ENCODE data around the gene IRS2. TPM values are rescaled to one million over a fixed set of nuclear protein-coding genes. Genes with fewer than 3 reads are reported as not detected.

The IRS2 gene
- total and polyA plus RNA-seq, 4 donors: 2.5 to 31.2 (median 12.0) TPM

GRCh38 chr13:109760951-109761350 is 25.4 kb downstream of the IRS2 start:
- Histone ChIP-seq H3K27ac (ENCODE audit: low read depth in 1 of 2, low read length in 2 of 2) (no peak overlapping the region), H3K4me3 (ENCODE audit: low read length in 2 of 2) (no peak overlapping the region), H3K9me3 (ENCODE audit: control insufficient read depth, low read length) (no peaks in the 10 kb centered on the region), H3K36me3 (ENCODE audit: control insufficient read depth in 1 of 2, insufficient read depth in 2 of 2, low read length in 1 of 2) (peaks cover 0 to 1% of the 10 kb centered on the region in 2 donors), H3K27me3 (ENCODE audit: control insufficient read depth in 1 of 2, insufficient read depth in 2 of 2, low read length in 1 of 2) (no peaks in the 10 kb centered on the region), H3K4me1 (ENCODE audit: control insufficient read depth in 1 of 2, insufficient read depth in 2 of 2, low read length in 2 of 2) (peaks cover 1 to 4% of the 10 kb centered on the region in 2 donors)
- intact Hi-C loops (cut with DNase I): no loop called here
- no peak for ATAC-seq (ENCODE audit: low FRiP score)
- DNase-seq: no peak
- 74 to 84% methylated on average over 8 of the region's 8 CpGs for WGBS, 2 donors

DNA sequence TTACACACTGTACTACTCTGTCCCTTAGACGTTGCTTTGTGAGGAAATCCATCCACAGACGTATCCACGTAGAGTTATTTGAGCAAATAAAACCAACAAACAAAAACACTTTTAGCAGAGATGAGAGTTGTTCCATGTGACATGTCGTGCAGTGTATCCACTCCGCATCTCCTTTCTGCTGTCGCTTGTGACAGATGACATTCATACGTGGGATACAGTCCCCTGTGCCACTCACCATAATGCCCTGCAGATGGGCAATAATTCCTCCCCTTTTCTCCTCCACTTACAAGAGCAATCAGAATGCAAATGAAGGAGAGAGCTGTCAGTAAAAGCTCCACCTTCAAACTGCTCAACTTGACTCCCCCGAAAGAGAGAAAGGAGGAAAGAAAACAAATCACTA is 26.0 kb downstream of the IRS2 start:
- 88 to 89% methylated on average over 8 of the region's 8 CpGs for WGBS, 2 donors
- no peaks in the 10 kb centered on the region for H3K9me3 ChIP-seq (ENCODE audit: control insufficient read depth, low read length)
- peaks cover 1 to 4% of the 10 kb centered on the region in 2 donors for H3K4me1 ChIP-seq (ENCODE audit: control insufficient read depth in 1 of 2, insufficient read depth in 2 of 2, low read length in 2 of 2)

GRCh38 chr13:109759609-109760008 is 26.8 kb downstream of the IRS2 start:
- no peaks in the 10 kb centered on the region for H3K27me3 ChIP-seq (ENCODE audit: control insufficient read depth in 1 of 2, insufficient read depth in 2 of 2, low read length in 1 of 2)
- DNase-seq (no peak), ATAC-seq (ENCODE audit: low FRiP score) (no peak)
- intact Hi-C loops (cut with DNase I): no loop called here
- no peaks in the 10 kb centered on the region for H3K9me3 ChIP-seq (ENCODE audit: control insufficient read depth, low read length)
- 79 to 83% methylated on average over 3 of the region's 3 CpGs for WGBS, 2 donors
- H3K36me3 ChIP-seq (ENCODE audit: control insufficient read depth in 1 of 2, insufficient read depth in 2 of 2, low read length in 1 of 2): peaks cover 3 to 7% of the 10 kb centered on the region in 2 donors
- H3K4me1 ChIP-seq (ENCODE audit: control insufficient read depth in 1 of 2, insufficient read depth in 2 of 2, low read length in 2 of 2): peaks cover 1 to 4% of the 10 kb centered on the region in 2 donors
- H3K4me3 ChIP-seq (ENCODE audit: low read length in 2 of 2): no peak overlapping the region
- no peak overlapping the region for H3K27ac ChIP-seq (ENCODE audit: low read depth in 1 of 2, low read length in 2 of 2)

More for the DNA sequence above, 26.0 kb downstream of the IRS2 start:
- Histone ChIP-seq H3K36me3 (ENCODE audit: control insufficient read depth in 1 of 2, insufficient read depth in 2 of 2, low read length in 1 of 2) (peaks cover 2 to 3% of the 10 kb centered on the region in 2 donors), H3K27me3 (ENCODE audit: control insufficient read depth in 1 of 2, insufficient read depth in 2 of 2, low read length in 1 of 2) (no peaks in the 10 kb centered on the region), H3K27ac (ENCODE audit: low read depth in 1 of 2, low read length in 2 of 2) (no peak overlapping the region), H3K4me3 (ENCODE audit: low read length in 2 of 2) (no peak overlapping the region)
- ATAC-seq (ENCODE audit: low FRiP score) (no peak), DNase-seq (no peak)
- intact Hi-C loops (cut with DNase I): no loop called here

- ATAC-seq (ENCODE audit: low FRiP score) (no peak), DNase-seq (no peak)
- Histone ChIP-seq H3K27ac (ENCODE audit: low read depth in 1 of 2, low read length in 2 of 2) (no peak overlapping the region), H3K4me1 (ENCODE audit: control insufficient read depth in 1 of 2, insufficient read depth in 2 of 2, low read length in 2 of 2) (peaks cover 1 to 4% of the 10 kb centered on the region in 2 donors), H3K27me3 (ENCODE audit: control insufficient read depth in 1 of 2, insufficient read depth in 2 of 2, low read length in 1 of 2) (no peaks in the 10 kb centered on the region), H3K36me3 (ENCODE audit: control insufficient read depth in 1 of 2, insufficient read depth in 2 of 2, low read length in 1 of 2) (peaks cover 5 to 11% of the 10 kb centered on the region in 2 donors), H3K9me3 (ENCODE audit: control insufficient read depth, low read length) (no peaks in the 10 kb centered on the region), H3K4me3 (ENCODE audit: low read length in 2 of 2) (no peak overlapping the region)
- intact Hi-C loops (cut with DNase I): no loop called here
- WGBS, 2 donors: 94 to 95% methylated on average over 15 of the region's 15 CpGs
Measured at GRCh38 chr13:109758937-109759480, 27.4 kb downstream of the IRS2 start.

- peaks cover 7 to 11% of the 10 kb centered on the region in 2 donors for H3K36me3 ChIP-seq (ENCODE audit: control insufficient read depth in 1 of 2, insufficient read depth in 2 of 2, low read length in 1 of 2)
- H3K27me3 ChIP-seq (ENCODE audit: control insufficient read depth in 1 of 2, insufficient read depth in 2 of 2, low read length in 1 of 2): no peaks in the 10 kb centered on the region
- H3K27ac ChIP-seq (ENCODE audit: low read depth in 1 of 2, low read length in 2 of 2): no peak overlapping the region
- intact Hi-C loops (cut with DNase I): no loop called here
- H3K9me3 ChIP-seq (ENCODE audit: control insufficient read depth, low read length): no peaks in the 10 kb centered on the region
- DNase-seq (no peak), ATAC-seq (ENCODE audit: low FRiP score) (no peak)
- WGBS, 2 donors: 52 to 53% methylated on average over 5 of the region's 5 CpGs
- H3K4me3 ChIP-seq (ENCODE audit: low read length in 2 of 2): no peak overlapping the region
- peaks cover 1 to 4% of the 10 kb centered on the region in 2 donors for H3K4me1 ChIP-seq (ENCODE audit: control insufficient read depth in 1 of 2, insufficient read depth in 2 of 2, low read length in 2 of 2)
Measured at GRCh38 chr13:109756778-109757177, 29.6 kb downstream of the IRS2 start.

DNA sequence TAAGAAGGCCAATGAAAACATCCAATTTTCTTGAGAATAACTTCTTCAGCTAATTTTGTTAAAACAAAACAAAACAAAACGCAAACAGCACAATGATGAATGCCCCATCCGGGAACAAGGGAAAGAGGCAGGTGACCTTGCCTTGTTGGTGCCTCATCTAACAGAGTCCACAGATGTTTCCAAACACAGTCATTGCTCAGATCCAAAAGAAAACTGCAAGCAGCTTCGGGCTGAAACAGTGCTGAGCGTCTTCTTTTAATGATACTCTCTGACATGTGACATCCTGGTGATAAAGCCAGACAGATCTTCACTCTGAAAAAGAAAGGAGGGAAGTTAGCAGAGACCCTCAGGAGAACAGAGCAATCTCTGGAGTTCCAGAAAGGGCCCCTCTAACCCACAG is 30.4 kb downstream of the IRS2 start:
- intact Hi-C loops (cut with DNase I): no loop called here
- DNase-seq (no peak), ATAC-seq (ENCODE audit: low FRiP score) (no peak)
- Histone ChIP-seq H3K9me3 (ENCODE audit: control insufficient read depth, low read length) (no peaks in the 10 kb centered on the region), H3K27ac (ENCODE audit: low read depth in 1 of 2, low read length in 2 of 2) (no peak overlapping the region), H3K4me3 (ENCODE audit: low read length in 2 of 2) (no peak overlapping the region), H3K36me3 (ENCODE audit: control insufficient read depth in 1 of 2, insufficient read depth in 2 of 2, low read length in 1 of 2) (peaks cover 7 to 11% of the 10 kb centered on the region in 2 donors), H3K27me3 (ENCODE audit: control insufficient read depth in 1 of 2, insufficient read depth in 2 of 2, low read length in 1 of 2) (no peaks in the 10 kb centered on the region), H3K4me1 (ENCODE audit: control insufficient read depth in 1 of 2, insufficient read depth in 2 of 2, low read length in 2 of 2) (peaks cover 1 to 4% of the 10 kb centered on the region in 2 donors)
- WGBS, 2 donors: 83 to 86% methylated on average over 4 of the region's 4 CpGs

GRCh38 chr13:109755551-109755950 is 30.8 kb downstream of the IRS2 start:
- no peak for ATAC-seq (ENCODE audit: low FRiP score)
- peaks cover 1 to 4% of the 10 kb centered on the region in 2 donors for H3K4me1 ChIP-seq (ENCODE audit: control insufficient read depth in 1 of 2, insufficient read depth in 2 of 2, low read length in 2 of 2)
- intact Hi-C loops (cut with DNase I): no loop called here
- no peak for DNase-seq
- no peaks in the 10 kb centered on the region for H3K27me3 ChIP-seq (ENCODE audit: control insufficient read depth in 1 of 2, insufficient read depth in 2 of 2, low read length in 1 of 2)
- peaks cover 7 to 11% of the 10 kb centered on the region in 2 donors for H3K36me3 ChIP-seq (ENCODE audit: control insufficient read depth in 1 of 2, insufficient read depth in 2 of 2, low read length in 1 of 2)
- H3K4me3 ChIP-seq (ENCODE audit: low read length in 2 of 2): no peak overlapping the region
- no peaks in the 10 kb centered on the region for H3K9me3 ChIP-seq (ENCODE audit: control insufficient read depth, low read length)
- no peak overlapping the region for H3K27ac ChIP-seq (ENCODE audit: low read depth in 1 of 2, low read length in 2 of 2)
- 94 to 96% methylated on average over 13 of the region's 13 CpGs for WGBS, 2 donors

- ATAC-seq (ENCODE audit: low FRiP score) (no peak), DNase-seq (no peak)
- Histone ChIP-seq H3K4me1 (ENCODE audit: control insufficient read depth in 1 of 2, insufficient read depth in 2 of 2, low read length in 2 of 2) (no peaks in the 10 kb centered on the region), H3K9me3 (ENCODE audit: control insufficient read depth, low read length) (no peaks in the 10 kb centered on the region), H3K4me3 (ENCODE audit: low read length in 2 of 2) (no peak overlapping the region), H3K36me3 (ENCODE audit: control insufficient read depth in 1 of 2, insufficient read depth in 2 of 2, low read length in 1 of 2) (peaks cover 6 to 11% of the 10 kb centered on the region in 2 donors), H3K27ac (ENCODE audit: low read depth in 1 of 2, low read length in 2 of 2) (no peak overlapping the region), H3K27me3 (ENCODE audit: control insufficient read depth in 1 of 2, insufficient read depth in 2 of 2, low read length in 1 of 2) (no peaks in the 10 kb centered on the region)
- WGBS, 2 donors: 95 to 99% methylated on average over 4 of the region's 4 CpGs
- intact Hi-C loops (cut with DNase I): no loop called here
Measured at GRCh38 chr13:109751477-109751876, 34.9 kb downstream of the IRS2 start.

- no peak for DNase-seq
- no peak overlapping the region for H3K27ac ChIP-seq (ENCODE audit: low read depth in 1 of 2, low read length in 2 of 2)
- WGBS, 2 donors: 94 to 96% methylated on average over 4 of the region's 4 CpGs
- ATAC-seq (ENCODE audit: low FRiP score): no peak
- no peaks in the 10 kb centered on the region for H3K27me3 ChIP-seq (ENCODE audit: control insufficient read depth in 1 of 2, insufficient read depth in 2 of 2, low read length in 1 of 2)
- peaks cover 4 to 8% of the 10 kb centered on the region in 2 donors for H3K36me3 ChIP-seq (ENCODE audit: control insufficient read depth in 1 of 2, insufficient read depth in 2 of 2, low read length in 1 of 2)
- intact Hi-C loops (cut with DNase I): no loop called here
- no peak overlapping the region for H3K4me3 ChIP-seq (ENCODE audit: low read length in 2 of 2)
- H3K4me1 ChIP-seq (ENCODE audit: control insufficient read depth in 1 of 2, insufficient read depth in 2 of 2, low read length in 2 of 2): no peaks in the 10 kb centered on the region
- H3K9me3 ChIP-seq (ENCODE audit: control insufficient read depth, low read length): no peaks in the 10 kb centered on the region
Measured at GRCh38 chr13:109750221-109750775, 36.1 kb downstream of the IRS2 start.
